IMR-90 (cell line): Measurements from ENCODE around the gene CCDC51. TPM values are rescaled to one million over a fixed set of nuclear protein-coding genes. Genes with fewer than 3 reads are reported as not detected.

Experiments used
- ATAC-seq: fragments of 200-7000 bp; cut with Tn5 transposase; 2 replicates; pipeline ENCODE4 v1.9.1; 2020; ENCODE audit warnings: low read depth, mild to moderate bottlenecking, moderate library complexity
- BruUV-seq: library from RNA; stranded (reverse); fragments of 400-500 nt; replicated peaks from 2 replicates; lab custom pipeline; 2021; lab: Mats Ljungman, UMichigan
- CTCF ChIA-PET: fragments of 300-600 bp; formaldehyde crosslinking; extraction: SDS; loops from one replicate; lab custom pipeline; 2021; ENCODE audit warnings: antibody characterized with exemption; lab: Yijun Ruan, JAX
- POLR2A ChIA-PET: fragments of 300-600 bp; sonication (Branson Sonifier 250); formaldehyde crosslinking; loops from one replicate; lab custom pipeline; 2022; ENCODE audit warnings: antibody characterized with exemption; ENCODE audit not compliant: unreplicated experiment; lab: Charles Lee
- DNase-seq: peaks from one replicate; pipeline ENCODE4 v3.0.0; 2013
- H2AFZ ChIP-seq: replicated peaks from 2 replicates; pipeline ENCODE3; 2013; ENCODE audit warnings: low read length, mild to moderate bottlenecking; ENCODE audit not compliant: poor library complexity
- H2AK5ac ChIP-seq: 2 replicates; pipeline ENCODE4 v1.6.1; 2013; ENCODE audit warnings: low read depth, low read length, inconsistent platforms
- H2AK9ac ChIP-seq: replicated peaks from 2 replicates; pipeline ENCODE3; 2013; ENCODE audit warnings: mild to moderate bottlenecking, low read depth, low read length, moderate library complexity; ENCODE audit not compliant: poor library complexity
- H2BK120ac ChIP-seq: 2 replicates; pipeline ENCODE4 v1.6.1; 2013; ENCODE audit warnings: low read depth, low read length, inconsistent platforms
- H2BK15ac ChIP-seq: 3 replicates; pipeline ENCODE4 v1.6.1; 2013; ENCODE audit warnings: low read depth, low read length, inconsistent platforms
- H2BK20ac ChIP-seq: 2 replicates; pipeline ENCODE4 v1.6.1; 2013; ENCODE audit warnings: low read depth, mild to moderate bottlenecking, inconsistent platforms, low read length, moderate library complexity
- H2BK5ac ChIP-seq: 2 replicates; pipeline ENCODE4 v1.6.1; 2013; ENCODE audit warnings: mild to moderate bottlenecking, low read depth, low read length, inconsistent platforms; ENCODE audit not compliant: poor library complexity, severe bottlenecking
- H3K14ac ChIP-seq: replicated peaks from 2 replicates; pipeline ENCODE4 v1.6.1; 2013; ENCODE audit warnings: low read depth, low read length, inconsistent platforms
- H3K18ac ChIP-seq: 2 replicates; pipeline ENCODE4 v1.6.1; 2013; ENCODE audit warnings: low read depth, low read length, control low read depth
- H3K23ac ChIP-seq: 2 replicates; pipeline ENCODE4 v1.6.1; 2013; ENCODE audit warnings: low read depth, low read length, inconsistent platforms
- H3K27ac ChIP-seq: 2 replicates; pipeline ENCODE4 v1.5.1; 2013; ENCODE audit warnings: mild to moderate bottlenecking, control low read depth, low read length; ENCODE audit not compliant: insufficient read depth
- H3K27me3 ChIP-seq: 2 replicates; pipeline ENCODE4 v1.6.1; 2013; ENCODE audit warnings: low read length; ENCODE audit not compliant: control insufficient read depth, insufficient read depth
- H3K36me3 ChIP-seq: 2 replicates; pipeline ENCODE4 v1.6.1; 2013; ENCODE audit warnings: low read length, mixed read lengths; ENCODE audit not compliant: control insufficient read depth, insufficient read depth
- H3K4ac ChIP-seq: 2 replicates; pipeline ENCODE4 v1.6.1; 2013; ENCODE audit warnings: low read depth, low read length, inconsistent platforms
- H3K4me1 ChIP-seq: 2 replicates; pipeline ENCODE4 v1.6.1; 2013; ENCODE audit warnings: low read length, mixed read lengths; ENCODE audit not compliant: control insufficient read depth, insufficient read depth
- H3K4me2 ChIP-seq: 2 replicates; pipeline ENCODE4 v1.6.1; 2013; ENCODE audit warnings: low read depth, mild to moderate bottlenecking, control low read depth, low read length, moderate library complexity
- H3K4me3 ChIP-seq: 2 replicates; pipeline ENCODE4 v1.5.1; 2013; ENCODE audit warnings: low read depth, mild to moderate bottlenecking, control low read depth, low read length, moderate library complexity; ENCODE audit not compliant: insufficient read depth
- H3K56ac ChIP-seq: 2 replicates; pipeline ENCODE4 v1.6.1; 2013; ENCODE audit warnings: low read length, inconsistent platforms; ENCODE audit not compliant: insufficient read depth; ENCODE audit errors: extremely low read depth
- H3K79me1 ChIP-seq, 2 experiments: 2 replicates each; pipeline ENCODE4 v1.6.1; 2013; ENCODE audit warnings: low read length in 2 of 2, inconsistent platforms in 1 of 2, low read depth in 1 of 2
- H3K9ac ChIP-seq: 2 replicates; pipeline ENCODE4 v1.6.1; 2013; ENCODE audit warnings: low read depth, low read length, control low read depth
- H3K9me1 ChIP-seq: 2 replicates; pipeline ENCODE4 v1.6.1; 2013; ENCODE audit warnings: low read length, inconsistent platforms; ENCODE audit not compliant: insufficient read depth
- H3K9me3 ChIP-seq: 2 replicates; pipeline ENCODE4 v1.6.1; 2013; ENCODE audit warnings: low read length; ENCODE audit not compliant: control insufficient read depth, insufficient read depth
- H4K20me1 ChIP-seq: 2 replicates; pipeline ENCODE4 v1.6.1; 2013; ENCODE audit warnings: low read length, inconsistent platforms; ENCODE audit not compliant: insufficient read depth
- H4K5ac ChIP-seq: 2 replicates; pipeline ENCODE4 v1.6.1; 2013; ENCODE audit warnings: mild to moderate bottlenecking, low read depth, low read length, control low read depth
- H4K8ac ChIP-seq, 2 experiments: 2 replicates each; pipeline ENCODE4 v1.6.1; 2013; ENCODE audit warnings: low read depth in 2 of 2, low read length in 2 of 2, control low read depth in 1 of 2, inconsistent platforms in 1 of 2
- H4K91ac ChIP-seq: 2 replicates; pipeline ENCODE4 v1.6.1; 2013; ENCODE audit warnings: low read depth, low read length, inconsistent platforms; ENCODE audit not compliant: insufficient read depth
- CEBPB ChIP-seq: IDR thresholded peaks from 2 replicates; pipeline ENCODE4 v1.6.1; 2012; ENCODE audit warnings: low read depth, low read length, improper control_type of control experiment
- CHD1 ChIP-seq: IDR thresholded peaks from 2 replicates; pipeline ENCODE4 v1.6.1; 2012; ENCODE audit warnings: low read depth, low read length, improper control_type of control experiment
- MAFK ChIP-seq: IDR thresholded peaks from 2 replicates; pipeline ENCODE4 v1.6.1; 2012; ENCODE audit warnings: low read depth, low read length, improper control_type of control experiment
- MAZ ChIP-seq: IDR thresholded peaks from 2 replicates; pipeline ENCODE4 v1.6.1; 2012; ENCODE audit warnings: low read depth, mild to moderate bottlenecking, low read length, improper control_type of control experiment, moderate library complexity, borderline replicate concordance
- MXI1 ChIP-seq: IDR thresholded peaks from 2 replicates; pipeline ENCODE4 v1.6.1; 2012; ENCODE audit warnings: low read depth, mild to moderate bottlenecking, low read length, moderate library complexity, borderline replicate concordance
- NFE2L2 ChIP-seq: fragments of 150-350 bp; IDR thresholded peaks from 2 replicates; pipeline ENCODE4 v1.6.1; 2016; ENCODE audit warnings: low read depth, mild to moderate bottlenecking, low read length
- RFX5 ChIP-seq: IDR thresholded peaks from 2 replicates; pipeline ENCODE4 v1.8.0; 2012; ENCODE audit warnings: low read depth, mild to moderate bottlenecking, low read length, moderate library complexity
- WGBS, 2 experiments: methylation state at CpG; one replicate each; pipeline versions ENCODE4 v1.1.5 to v1.1.7; 2013; ENCODE audit warnings: missing lambda C conversion rate in 2 of 2; ENCODE audit not compliant: insufficient read length in 1 of 2; ENCODE audit errors: extremely low coverage in 2 of 2; 5-methylcytosine and 5-hydroxymethylcytosine counted together
- dilution Hi-C: fragments of 300-500 bp; cut with HindIII; formaldehyde crosslinking; loops from one replicate; pipeline ENCODE4 v1.14.3; 2018; ENCODE audit warnings: low sequenced_read_pairs; ENCODE audit not compliant: unreplicated experiment
- in situ Hi-C: fragments of 300-500 bp; cut with MboI; formaldehyde crosslinking; loops from 3 replicates; pipeline ENCODE4 v1.14.3; 2019; ENCODE audit warnings: low sequenced_read_pairs, inconsistent platforms, mixed read lengths
- intact Hi-C: fragments of 100-400 bp; cut with micrococcal nuclease; formaldehyde crosslinking; loops from 2 replicates; pipeline ENCODE4 v1.10.0; 2022
- polyA plus RNA-seq, 3 experiments: library from polyadenylated mRNA; depleted of rRNA; stranded (reverse); fragments of >200 nt; gene quantifications; 2 replicates each; pipeline ENCODE4 v1.2.3, GENCODE V29; 2012; ENCODE audit warnings: low replicate concordance in 1 of 3
- total RNA-seq: library from RNA; depleted of rRNA; stranded (reverse); fragments of >200 nt; gene quantifications from 2 replicates; pipeline ENCODE4 v1.2.3, GENCODE V29; 2012
- TF ChIP-seq, protein P1 (sequence below): conservative IDR thresholded peaks from 2 replicates; pipeline ENCODE4 v1.5.1; 2012; ENCODE audit warnings: mild to moderate bottlenecking, low read depth, low read length, improper control_type of control experiment

CCDC51 gene
- total and polyA plus RNA-seq, 2 of the 4 experiments (the other 2 are of a cell fraction): 11.0 to 16.1 TPM

- H4K8ac ChIP-seq: peak overlapping the region; percentile 78 to 92; a peak in 3 of 4 replicates
- peak overlapping the region; percentile 85 for H3K14ac ChIP-seq
- 1% methylated on average over 12 of the region's 21 CpGs; no CpG with 5 or more reads in 1 of the 2 experiments for WGBS, 2 experiments
- no TSS peak for BruUV-seq
- ATAC-seq (peak; percentile 3), DNase-seq (no peak)
- no peak overlapping the region for H2BK15ac ChIP-seq
- ChIA-PET CTCF (interaction anchor here (1.1 to 2.8 kb wide), 2 partner anchors 40 to 167 kb away, joined by 5 to 15 read pairs; no protein-coding TSS in a partner anchor), POLR2A (no interaction called here)
- 0 out of 2 replicates have a peak, but pooled peaks cover 2% of the 10 kb centered on the region for H3K4me1 ChIP-seq
- H4K20me1 ChIP-seq: peaks cover 6% of the 10 kb centered on the region; the same call in 1 of the 2 replicates
- peak overlapping the region; percentile 89 for H3K27ac ChIP-seq
- H3K18ac ChIP-seq: no peak overlapping the region
- peak overlapping the region; percentile 24 for H3K56ac ChIP-seq
- no peak overlapping the region for H2BK20ac ChIP-seq
- H2AK5ac ChIP-seq: peak overlapping the region; percentile 84
- peak overlapping the region; percentile 85 for H3K4ac ChIP-seq
- no peaks in the 10 kb centered on the region for H3K27me3 ChIP-seq
- H3K4me3 ChIP-seq: peak overlapping the region; percentile 90
- H3K79me1 ChIP-seq: peaks cover 35 to 44% of the 10 kb centered on the region in 2 experiments
- peak overlapping the region; percentile 99 for H3K4me2 ChIP-seq
- peaks cover 15% of the 10 kb centered on the region for H3K36me3 ChIP-seq
- no peak for TF ChIP-seq MXI1
- TF ChIP-seq MAZ: no peak
- no peak for TF ChIP-seq RFX5
- TF ChIP-seq NFE2L2: no peak
- TF ChIP-seq MAFK: no peak
- TF ChIP-seq CEBPB: no peak
- TF ChIP-seq, protein P1, sequence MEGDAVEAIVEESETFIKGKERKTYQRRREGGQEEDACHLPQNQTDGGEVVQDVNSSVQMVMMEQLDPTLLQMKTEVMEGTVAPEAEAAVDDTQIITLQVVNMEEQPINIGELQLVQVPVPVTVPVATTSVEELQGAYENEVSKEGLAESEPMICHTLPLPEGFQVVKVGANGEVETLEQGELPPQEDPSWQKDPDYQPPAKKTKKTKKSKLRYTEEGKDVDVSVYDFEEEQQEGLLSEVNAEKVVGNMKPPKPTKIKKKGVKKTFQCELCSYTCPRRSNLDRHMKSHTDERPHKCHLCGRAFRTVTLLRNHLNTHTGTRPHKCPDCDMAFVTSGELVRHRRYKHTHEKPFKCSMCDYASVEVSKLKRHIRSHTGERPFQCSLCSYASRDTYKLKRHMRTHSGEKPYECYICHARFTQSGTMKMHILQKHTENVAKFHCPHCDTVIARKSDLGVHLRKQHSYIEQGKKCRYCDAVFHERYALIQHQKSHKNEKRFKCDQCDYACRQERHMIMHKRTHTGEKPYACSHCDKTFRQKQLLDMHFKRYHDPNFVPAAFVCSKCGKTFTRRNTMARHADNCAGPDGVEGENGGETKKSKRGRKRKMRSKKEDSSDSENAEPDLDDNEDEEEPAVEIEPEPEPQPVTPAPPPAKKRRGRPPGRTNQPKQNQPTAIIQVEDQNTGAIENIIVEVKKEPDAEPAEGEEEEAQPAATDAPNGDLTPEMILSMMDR: no peak
- no peak for TF ChIP-seq CHD1
- peak overlapping the region; percentile 82 for H3K9ac ChIP-seq
- H2AK9ac ChIP-seq: peak overlapping the region; percentile 97
- H2AFZ ChIP-seq: peak overlapping the region; percentile 87
- 0 out of 2 replicates have a peak, but pooled peaks cover 4% of the 10 kb centered on the region for H3K9me1 ChIP-seq
- no peaks in the 10 kb centered on the region for H3K9me3 ChIP-seq
- H4K5ac ChIP-seq: peak overlapping the region; percentile 24
- peak overlapping the region; percentile 60 for H4K91ac ChIP-seq
- dilution Hi-C loops: no loop called here
- in situ Hi-C loops: no loop called here
- intact Hi-C loops: loop anchor here (10.0 kb wide), 1 partner anchor 194 kb away; the partner anchor contains the start of gene SLC26A6
- H3K23ac ChIP-seq: peak overlapping the region; percentile 76
- H2BK120ac ChIP-seq: no peak overlapping the region
- peak overlapping the region; percentile 78 for H2BK5ac ChIP-seq
Measured at GRCh38 chr3:48440590-48440958, 655 bp upstream of the CCDC51 start.
